ENCODE results near the gene KCNQ1OT1.

GRCh38 chr11:2582351-2582945, 117.3 kb downstream of the KCNQ1OT1 start:
- TF ChIP-seq CTCF (IDR thresholded peaks at IDR 0.05; ENCODE audit: low read length) = no peak
- no peak for TF ChIP-seq EZH2 (IDR thresholded peaks at IDR 0.05; ENCODE audit: borderline replicate concordance, low read length)

Measured in OCI-LY1 (cell line).